ENCODE measurements around the gene CUEDC2.

DNA sequence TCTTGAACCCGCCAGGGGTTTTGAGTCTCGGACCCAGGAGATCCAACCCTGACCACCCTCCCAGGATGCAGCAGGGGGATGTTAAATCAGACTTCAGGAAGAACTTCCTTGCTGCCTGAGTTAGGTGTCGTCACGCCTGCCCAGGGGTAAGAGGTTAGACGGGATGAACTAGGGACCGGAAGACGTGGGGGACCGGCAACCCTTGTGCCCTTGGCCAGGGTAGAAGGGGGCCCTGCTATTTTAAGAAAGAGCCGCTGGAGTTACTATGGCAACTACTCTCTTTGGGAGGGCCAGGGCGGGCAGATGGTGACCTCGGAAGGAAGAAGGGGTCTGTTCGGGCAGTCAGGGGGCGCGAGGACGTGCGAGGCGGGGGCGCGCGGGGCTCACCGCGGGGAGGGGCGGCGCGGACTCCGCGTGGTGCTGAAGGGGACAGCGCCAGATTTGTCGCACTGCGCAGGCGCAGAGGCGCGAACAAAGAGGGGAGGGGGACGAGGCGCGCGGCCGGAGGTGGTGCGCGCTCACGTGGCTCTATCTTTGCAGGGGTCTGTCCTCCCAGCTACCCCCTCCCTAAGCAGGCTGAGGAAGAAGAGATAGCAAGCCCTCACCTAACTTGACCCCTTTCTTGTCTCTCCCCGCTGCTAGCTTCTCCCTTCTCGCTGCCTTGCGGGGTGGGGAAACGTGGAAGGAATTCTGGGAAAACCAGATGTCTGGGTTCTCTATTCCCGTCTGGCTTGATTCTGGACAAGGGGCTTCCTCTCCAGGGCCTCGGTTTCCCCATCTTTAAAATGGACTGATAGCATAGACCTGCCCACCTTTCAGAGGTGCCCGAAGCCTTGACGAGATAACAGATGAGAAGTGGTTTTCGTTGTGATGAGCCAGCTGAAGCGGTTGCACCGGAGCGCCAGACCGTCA is 12.8 kb downstream of the CUEDC2 start:
- no peak for TF ChIP-seq CTCF (IDR thresholded peaks at IDR 0.05; ENCODE audit: insufficient read depth, low read length, poor library complexity, severe bottlenecking)
- no peak for TF ChIP-seq EZH2phosphoT487 (conservative IDR thresholded peaks at IDR 0.05; ENCODE audit: low read length)
